SK-N-DZ (cell line): Measurements from ENCODE around the gene PTBP1.
"Not testable (repeated sequence)": the region's sequence is repeated elsewhere in the genome, so short reads cannot be mapped to it uniquely, and the experiment has no call there.

Experiments used
- DNase-seq: peaks from one replicate; pipeline ENCODE4 v3.0.0-alpha.2; 2015; ENCODE audit warnings: low spot score
- small RNA-seq, 2 experiments: library from RNA; depleted of rRNA; stranded (forward); fragments of <200 nt; gene quantifications; one replicate each; pipeline ENCODE3, GENCODE V24; 2014

The PTBP1 gene

DNA sequence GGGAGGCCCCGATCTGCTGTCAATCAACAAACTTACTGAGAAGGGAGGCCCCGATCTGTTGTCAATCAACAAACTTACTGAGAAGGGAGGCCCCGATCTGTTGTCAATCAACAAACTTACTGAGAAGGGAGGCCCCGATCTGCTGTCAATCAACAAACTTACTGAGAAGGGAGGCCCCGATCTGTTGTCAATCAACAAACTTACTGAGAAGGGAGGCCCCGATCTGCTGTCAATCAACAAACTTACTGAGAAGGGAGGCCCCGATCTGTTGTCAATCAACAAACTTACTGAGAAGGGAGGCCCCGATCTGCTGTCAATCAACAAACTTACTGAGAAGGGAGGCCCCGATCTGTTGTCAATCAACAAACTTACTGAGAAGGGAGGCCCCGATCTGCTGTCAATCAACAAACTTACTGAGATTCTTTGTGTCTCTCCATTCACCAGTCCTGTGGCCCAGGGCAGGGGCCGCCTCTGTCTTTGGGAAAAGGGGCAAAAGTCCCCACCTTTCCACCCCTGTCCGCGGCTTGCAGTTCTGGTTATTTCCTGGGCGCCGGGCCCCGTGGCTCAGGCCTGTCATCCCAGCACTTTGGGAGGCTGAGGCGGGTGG lies 56.5 kb downstream of the PTBP1 start:
- not testable (repeated sequence) for DNase-seq

DNA sequence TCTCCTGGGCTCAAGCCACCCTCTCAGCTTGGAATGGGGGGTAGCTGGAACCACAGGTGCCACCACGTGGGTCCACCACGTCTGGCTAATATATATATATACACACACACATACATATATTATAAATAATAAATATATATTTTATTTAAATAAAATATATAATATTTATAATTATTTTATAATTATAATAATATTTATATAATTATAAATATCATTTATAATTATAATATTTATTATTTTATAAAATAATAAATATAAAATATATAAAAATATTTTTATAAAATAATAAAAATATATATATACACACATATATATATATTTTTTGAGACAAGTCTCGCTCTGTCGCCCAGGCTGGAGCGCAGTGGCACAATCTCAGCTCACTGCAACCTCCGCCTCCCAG lies 57.3 kb downstream of the PTBP1 start:
- DNase-seq: no peak

DNA sequence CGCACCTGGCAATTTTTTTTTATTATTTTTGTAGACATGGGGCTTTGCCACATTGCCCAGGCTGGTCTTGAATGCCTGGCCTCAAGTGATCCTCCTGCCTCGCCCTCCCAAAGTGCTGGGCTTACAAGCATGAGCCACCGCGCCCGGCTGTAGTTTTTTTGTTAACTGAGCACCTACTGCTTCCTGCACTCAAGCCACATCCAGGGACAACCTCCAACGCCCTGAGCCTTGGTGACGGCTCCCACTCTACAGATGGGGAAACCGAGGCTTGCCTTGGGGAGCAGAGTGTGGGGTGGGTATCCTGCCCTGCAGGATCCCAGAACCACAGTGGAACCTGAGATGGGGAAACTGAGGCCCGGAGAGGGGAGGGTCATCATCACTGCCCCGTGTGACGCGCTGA lies 57.9 kb downstream of the PTBP1 start:
- DNase-seq: no peak

DNA sequence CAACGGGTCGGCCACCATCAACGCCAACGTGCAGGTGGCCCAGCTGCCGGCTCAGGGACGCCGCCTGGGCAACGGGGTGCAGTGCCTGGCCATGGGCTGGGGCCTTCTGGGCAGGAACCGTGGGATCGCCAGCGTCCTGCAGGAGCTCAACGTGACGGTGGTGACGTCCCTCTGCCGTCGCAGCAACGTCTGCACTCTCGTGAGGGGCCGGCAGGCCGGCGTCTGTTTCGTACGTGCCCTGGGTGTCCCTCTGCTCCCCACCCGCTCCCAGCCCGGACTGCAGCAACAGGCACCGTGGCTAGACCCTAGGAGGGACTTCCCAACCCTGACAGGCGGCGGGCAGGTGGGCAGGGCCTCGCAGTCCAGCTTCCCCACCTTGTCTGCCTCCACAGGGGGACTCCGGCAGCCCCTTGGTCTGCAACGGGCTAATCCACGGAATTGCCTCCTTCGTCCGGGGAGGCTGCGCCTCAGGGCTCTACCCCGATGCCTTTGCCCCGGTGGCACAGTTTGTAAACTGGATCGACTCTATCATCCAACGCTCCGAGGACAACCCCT lies 58.4 kb downstream of the PTBP1 start:
- DNase-seq: no peak

DNA sequence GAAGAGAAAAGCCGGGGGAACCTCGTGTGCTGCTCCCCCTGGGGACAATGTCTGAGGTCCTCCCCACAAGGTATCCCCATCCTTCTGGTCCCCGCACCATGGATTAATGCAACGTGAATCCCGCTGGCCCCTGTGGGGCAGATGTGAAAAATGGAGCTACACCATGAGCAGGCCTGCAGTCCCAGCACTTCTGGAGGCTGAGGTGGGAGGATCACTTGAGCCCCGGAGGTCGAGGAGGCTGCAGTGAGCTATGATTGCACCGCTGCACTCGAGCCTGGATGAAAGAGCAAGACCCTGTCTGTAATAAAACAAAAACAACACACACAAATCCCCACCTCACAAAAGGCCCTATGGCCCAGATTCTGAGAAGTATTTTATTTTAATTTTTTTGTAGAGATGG lies 61.0 kb downstream of the PTBP1 start:
- no peak for DNase-seq

DNA sequence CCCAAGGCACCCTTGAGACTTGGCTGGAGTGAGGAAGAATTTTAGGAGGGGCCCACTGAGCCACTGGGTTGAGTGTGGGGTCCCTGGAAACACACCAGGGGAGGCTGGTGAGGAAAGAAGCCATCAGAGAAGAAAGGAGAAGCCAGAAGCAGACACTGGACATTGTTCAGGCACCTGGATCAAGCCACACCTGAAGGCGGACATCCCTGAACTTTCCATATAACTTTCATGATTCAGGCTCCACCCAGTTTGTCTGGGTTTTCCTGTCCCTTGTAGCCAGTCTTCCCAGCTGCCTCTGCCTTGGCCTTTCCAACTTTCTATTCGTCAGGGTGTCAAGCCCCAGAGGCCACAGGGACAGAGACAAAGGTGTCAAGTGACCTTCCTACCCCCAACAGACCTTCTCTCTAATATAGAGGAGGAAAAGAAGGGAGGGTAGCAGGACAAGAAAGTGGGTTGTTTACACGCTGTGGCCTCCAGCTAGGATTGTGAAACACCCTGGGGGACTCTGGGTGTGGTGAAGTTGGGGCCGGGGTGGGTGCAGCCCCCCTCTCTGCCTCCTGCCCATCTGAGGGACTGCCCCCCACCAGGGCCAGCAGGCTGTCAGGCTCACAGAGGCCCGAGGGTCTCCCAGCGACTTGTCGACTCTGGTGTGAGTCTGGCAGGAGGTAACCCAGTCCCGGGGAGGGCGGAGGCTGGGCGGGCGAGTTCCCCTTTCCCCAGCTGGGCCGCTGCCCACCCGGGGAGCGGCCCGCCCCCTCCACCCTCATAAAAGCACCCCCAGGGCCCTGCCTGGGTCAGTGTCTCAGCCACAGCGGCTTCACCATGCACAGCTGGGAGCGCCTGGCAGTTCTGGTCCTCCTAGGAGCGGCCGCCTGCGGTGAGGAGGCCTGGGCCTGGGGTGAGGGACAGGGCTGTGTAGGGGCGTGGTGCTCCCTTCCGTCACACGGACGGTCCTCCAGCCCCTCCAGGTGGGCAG lies 61.9 kb downstream of the PTBP1 start, which contains the start of gene CFD:
TSS of gene CFD (plus strand) at position 797 of the 976 bp plus-strand sequence. CDS start at position 823, 26 bp downstream.
- no peak for DNase-seq

DNA sequence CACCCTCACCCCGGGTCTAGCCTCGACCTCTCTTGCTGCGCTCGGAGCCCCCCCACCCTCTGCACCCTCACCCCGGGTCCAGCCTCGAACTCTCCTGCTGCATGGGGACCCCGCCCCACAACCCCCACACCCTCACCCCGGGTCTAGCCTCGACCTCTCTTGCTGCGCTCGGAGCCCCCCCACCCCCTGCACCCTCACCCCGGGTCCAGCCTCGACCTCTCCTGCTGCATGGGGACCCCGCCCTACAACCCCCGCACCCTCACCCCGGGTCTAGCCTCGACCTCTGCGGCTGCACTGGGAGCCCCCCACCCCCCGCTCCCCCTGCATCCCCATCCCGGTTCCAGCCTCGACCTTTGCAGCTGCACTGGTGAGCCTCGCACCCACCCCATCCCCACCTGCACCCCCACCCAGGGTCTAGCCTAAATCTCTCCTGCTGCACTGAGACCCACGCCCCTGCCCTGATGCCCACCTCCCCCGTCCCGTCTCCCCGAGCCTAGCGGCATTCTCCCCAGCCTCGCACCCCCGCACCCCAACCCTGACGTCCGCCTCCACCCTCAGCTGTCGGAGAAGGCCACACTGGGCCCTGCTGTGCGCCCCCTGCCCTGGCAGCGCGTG lies 64.0 kb downstream of the PTBP1 start:
- DNase-seq: no peak

Small RNAs within 50 kb of the gene (small RNA-seq; reads per million reads assigned to genes)
- 0 reads per million in 2 experiments for gene MIR3187
